ENCODE results near the gene TPR.

TPR gene

GRCh38 chr1:186326009-186326408, 49.0 kb downstream of the TPR start:
- no peak for DNase-seq

GRCh38 chr1:186325239-186325638, 49.8 kb downstream of the TPR start:
- DNase-seq, result no peak

GRCh38 chr1:186323865-186324264, 51.2 kb downstream of the TPR start:
- DNase-seq, result no peak

GRCh38 chr1:186315570-186315969, 59.5 kb downstream of the TPR start:
- no peak for DNase-seq

- DNase-seq, result no peak
Measured at GRCh38 chr1:186311375-186312051, 63.5 kb downstream of the TPR start.

GRCh38 chr1:186310307-186310706, 64.7 kb downstream of the TPR start:
- no peak for DNase-seq

GRCh38 chr1:186308264-186309060, 66.6 kb downstream of the TPR start:
- no peak for DNase-seq

- no peak for DNase-seq
Measured at GRCh38 chr1:186307445-186307844, 67.6 kb downstream of the TPR start.

GRCh38 chr1:186306533-186306932, 68.5 kb downstream of the TPR start:
- DNase-seq, result no peak

GRCh38 chr1:186304982-186305949, 69.8 kb downstream of the TPR start:
- DNase-seq, result no peak

- DNase-seq, result no peak
Measured at GRCh38 chr1:186303911-186304310, 71.1 kb downstream of the TPR start.

GRCh38 chr1:186302381-186302920, 72.6 kb downstream of the TPR start:
- DNase-seq, result no peak

GRCh38 chr1:186301448-186301847, 73.6 kb downstream of the TPR start:
- DNase-seq, result no peak

- no peak for DNase-seq
Measured at GRCh38 chr1:186300056-186300455, 75.0 kb downstream of the TPR start.

GRCh38 chr1:186299570-186299969, 75.5 kb downstream of the TPR start:
- no peak for DNase-seq

- DNase-seq, result no peak
Measured at GRCh38 chr1:186298851-186299250, 76.2 kb downstream of the TPR start.

- no peak for DNase-seq
Measured at GRCh38 chr1:186297439-186298045, 77.5 kb downstream of the TPR start.

GRCh38 chr1:186295980-186296379, 79.1 kb downstream of the TPR start, which contains the start of gene PRG4:
TSS of gene PRG4 (plus strand) at chr1:186296279.
- no peak for DNase-seq

GRCh38 chr1:186292875-186293274, 82.2 kb downstream of the TPR start:
- DNase-seq, result no peak

- DNase-seq, result no peak
Measured at GRCh38 chr1:186291271-186291670, 83.8 kb downstream of the TPR start.

- DNase-seq, result no peak
Measured at GRCh38 chr1:186289943-186290545, 85.0 kb downstream of the TPR start.
